Measurements from ENCODE around the gene P2RY4. TPM values are rescaled to one million over a fixed set of nuclear protein-coding genes. Genes with fewer than 3 reads are reported as not detected.
A peak's percentile ranks its signal among the peaks of the same experiment; 100 is the strongest.
"Not testable (repeated sequence)": the region's sequence is repeated elsewhere in the genome, so short reads cannot be mapped to it uniquely, and the experiment has no call there.

P2RY4 gene
- total and polyA plus RNA-seq, 2 of the 4 experiments (the other 2 are of a cell fraction): 0.14 TPM; not detected in 1

GRCh38 chrX:70219938-70220764 lies 39.9 kb downstream of the P2RY4 start:
- DNase-seq (peak; percentile 1), ATAC-seq (ENCODE audit: low read depth) (no peak)
- H2AK5ac ChIP-seq (ENCODE audit: low read depth, low read length): no peak overlapping the region
- H4K91ac ChIP-seq (ENCODE audit: insufficient read depth, low read depth, low read length): no peak overlapping the region
- WGBS, 2 experiments (ENCODE audit: extremely low coverage in 2 of 2, insufficient read length in 1 of 2): no CpG with 5 or more reads among the region's 5 CpGs
- H3K23ac ChIP-seq (ENCODE audit: low read depth, low read length): no peak overlapping the region
- no peak overlapping the region for H2AFZ ChIP-seq (replicated peaks; ENCODE audit: low read length, poor library complexity)
- intact Hi-C loops (cut with micrococcal nuclease) (no loop called here), in situ Hi-C loops (cut with MboI; ENCODE audit: low sequenced_read_pairs) (no loop called here), dilution Hi-C loops (cut with HindIII; ENCODE audit: low sequenced_read_pairs, unreplicated experiment) (no loop called here)
- no peak overlapping the region for H3K18ac ChIP-seq (ENCODE audit: low read depth, low read length)
- H3K9me3 ChIP-seq (ENCODE audit: control insufficient read depth, insufficient read depth, low read length): no peaks in the 10 kb centered on the region; the same call in 1 of the 2 replicates
- H4K5ac ChIP-seq (ENCODE audit: low read depth, low read length): no peak overlapping the region
- TF ChIP-seq CHD1 (IDR thresholded peaks at IDR 0.05; ENCODE audit: low read depth, low read length): no peak
- no peak for TF ChIP-seq RFX5 (IDR thresholded peaks at IDR 0.05; ENCODE audit: low read depth, low read length)
- TF ChIP-seq SMC3 (IDR thresholded peaks at IDR 0.05; ENCODE audit: low read depth, low read length): no peak
- no peak for TF ChIP-seq BHLHE40 (IDR thresholded peaks at IDR 0.05; ENCODE audit: low read depth, low read length)
- no peaks in the 10 kb centered on the region for H3K9me1 ChIP-seq (ENCODE audit: insufficient read depth, low read length)
- no peaks in the 10 kb centered on the region for H3K36me3 ChIP-seq (ENCODE audit: control insufficient read depth, insufficient read depth, low read length)
- H3K27ac ChIP-seq (ENCODE audit: insufficient read depth, low read length): no peak overlapping the region
- no peak overlapping the region for H3K4me2 ChIP-seq (ENCODE audit: low read depth, low read length)
- H3K14ac ChIP-seq (replicated peaks; ENCODE audit: low read depth, low read length): no peak overlapping the region
- H2BK120ac ChIP-seq (ENCODE audit: low read depth, low read length): no peak overlapping the region
- no peak overlapping the region for H2AK9ac ChIP-seq (replicated peaks; ENCODE audit: low read depth, low read length, poor library complexity)
- no peaks in the 10 kb centered on the region for H3K79me1 ChIP-seq (ENCODE audit: low read depth in 1 of 2, low read length in 2 of 2)
- no peak overlapping the region for H4K8ac ChIP-seq (ENCODE audit: low read depth in 2 of 2, low read length in 2 of 2)
- no TSS peak for BruUV-seq (replicated peaks)
- ChIA-PET CTCF (no interaction called here), POLR2A (ENCODE audit: unreplicated experiment) (interaction anchor here (0.6 kb wide), 1 partner anchor 13 kb away, joined by 5 read pairs; no protein-coding TSS in a partner anchor)
- no peak overlapping the region for H3K56ac ChIP-seq (ENCODE audit: extremely low read depth, insufficient read depth, low read length)
- peaks cover 3% of the 10 kb centered on the region for H3K27me3 ChIP-seq (ENCODE audit: control insufficient read depth, insufficient read depth, low read length)
- H2BK20ac ChIP-seq (ENCODE audit: low read depth, low read length): no peak overlapping the region
- no peaks in the 10 kb centered on the region for H3K4me1 ChIP-seq (ENCODE audit: control insufficient read depth, insufficient read depth, low read length)
- H2BK5ac ChIP-seq (ENCODE audit: low read depth, low read length, poor library complexity, severe bottlenecking): no peak overlapping the region
- H3K9ac ChIP-seq (ENCODE audit: low read depth, low read length): no peak overlapping the region
- H3K4ac ChIP-seq (ENCODE audit: low read depth, low read length): no peak overlapping the region
- no peaks in the 10 kb centered on the region for H4K20me1 ChIP-seq (ENCODE audit: insufficient read depth, low read length)
- no peak overlapping the region for H3K4me3 ChIP-seq (ENCODE audit: insufficient read depth, low read depth, low read length)
- H2BK15ac ChIP-seq (ENCODE audit: low read depth, low read length): no peak overlapping the region

DNA sequence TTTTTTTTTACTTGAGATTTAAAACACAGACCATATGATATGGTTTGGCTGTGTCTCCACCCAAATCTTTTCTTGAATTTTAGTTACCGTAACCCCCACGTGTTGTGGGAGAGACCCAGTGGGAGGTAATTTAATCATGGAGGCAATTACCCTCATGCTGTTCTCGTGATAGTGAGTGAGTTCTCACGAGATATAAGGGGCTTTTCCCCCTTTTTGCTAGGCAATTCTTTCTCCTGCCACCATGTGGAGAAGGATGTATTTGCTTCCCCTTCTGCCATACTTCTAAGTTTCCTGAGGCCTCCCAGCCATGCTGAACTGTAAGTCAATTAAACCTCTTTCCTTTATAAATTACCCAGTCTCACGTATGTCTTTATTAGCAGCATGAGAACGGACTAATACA lies 50.4 kb downstream of the P2RY4 start:
- H3K18ac ChIP-seq (ENCODE audit: low read depth, low read length); DNase-seq; H3K27me3 ChIP-seq (ENCODE audit: control insufficient read depth, insufficient read depth, low read length); H3K4me1 ChIP-seq (ENCODE audit: control insufficient read depth, insufficient read depth, low read length); BruUV-seq (replicated peaks); H4K5ac ChIP-seq (ENCODE audit: low read depth, low read length); H3K14ac ChIP-seq (replicated peaks; ENCODE audit: low read depth, low read length); H3K36me3 ChIP-seq (ENCODE audit: control insufficient read depth, insufficient read depth, low read length); CTCF ChIA-PET; dilution Hi-C loops (cut with HindIII; ENCODE audit: low sequenced_read_pairs, unreplicated experiment); H2BK5ac ChIP-seq (ENCODE audit: low read depth, low read length, poor library complexity, severe bottlenecking); H2AK5ac ChIP-seq (ENCODE audit: low read depth, low read length); H2AK9ac ChIP-seq (replicated peaks; ENCODE audit: low read depth, low read length, poor library complexity); H3K27ac ChIP-seq (ENCODE audit: insufficient read depth, low read length); H4K91ac ChIP-seq (ENCODE audit: insufficient read depth, low read depth, low read length); intact Hi-C loops (cut with micrococcal nuclease); ATAC-seq (ENCODE audit: low read depth); H3K9ac ChIP-seq (ENCODE audit: low read depth, low read length); H3K4me3 ChIP-seq (ENCODE audit: insufficient read depth, low read depth, low read length); in situ Hi-C loops (cut with MboI; ENCODE audit: low sequenced_read_pairs); H2AFZ ChIP-seq (replicated peaks; ENCODE audit: low read length, poor library complexity); H3K56ac ChIP-seq (ENCODE audit: extremely low read depth, insufficient read depth, low read length); H2BK20ac ChIP-seq (ENCODE audit: low read depth, low read length); H4K8ac ChIP-seq (ENCODE audit: low read depth in 2 of 2, low read length in 2 of 2); H4K20me1 ChIP-seq (ENCODE audit: insufficient read depth, low read length); H3K79me1 ChIP-seq (ENCODE audit: low read depth in 1 of 2, low read length in 2 of 2); H2BK120ac ChIP-seq (ENCODE audit: low read depth, low read length); H3K23ac ChIP-seq (ENCODE audit: low read depth, low read length); POLR2A ChIA-PET (ENCODE audit: unreplicated experiment); H3K4me2 ChIP-seq (ENCODE audit: low read depth, low read length); H2BK15ac ChIP-seq (ENCODE audit: low read depth, low read length); H3K4ac ChIP-seq (ENCODE audit: low read depth, low read length); H3K9me1 ChIP-seq (ENCODE audit: insufficient read depth, low read length); H3K9me3 ChIP-seq (ENCODE audit: control insufficient read depth, insufficient read depth, low read length): not testable (repeated sequence)
- WGBS, 2 experiments (ENCODE audit: extremely low coverage in 2 of 2, insufficient read length in 1 of 2): no CpG with 5 or more reads among the region's 6 CpGs

Measured in IMR-90 (cell line).